A673 (cell line): ENCODE measurements around the gene GPC6. TPM values are rescaled to one million over a fixed set of nuclear protein-coding genes. Genes with fewer than 3 reads are reported as not detected.

Experiments used
- BruUV-seq: library from RNA; stranded (reverse); fragments of 400-500 nt; replicated peaks from 2 replicates; lab custom pipeline; 2021; lab: Mats Ljungman, UMichigan
- CTCF ChIA-PET: fragments of 300-600 bp; sonication (Branson Sonifier 250); formaldehyde crosslinking; loops from one replicate; lab custom pipeline; 2022; ENCODE audit warnings: antibody characterized with exemption; lab: Charles Lee
- POLR2A ChIA-PET: fragments of 300-600 bp; sonication (Branson Sonifier 250); formaldehyde crosslinking; loops from one replicate; lab custom pipeline; 2022; ENCODE audit warnings: antibody characterized with exemption; ENCODE audit not compliant: low non-redundant PET; lab: Charles Lee
- DNase-seq: peaks from one replicate; pipeline ENCODE4 v3.0.0-alpha.2; 2015; ENCODE audit warnings: low spot score
- H3K27ac ChIP-seq: fragments of 200-600 bp; sonication (generic); 2 replicates; pipeline ENCODE4 v1.5.1; 2016; ENCODE audit warnings: mixed run types, low read depth, mild to moderate bottlenecking, mixed read lengths, antibody characterized with exemption, low read length; ENCODE audit not compliant: poor library complexity, severe bottlenecking
- H3K27me3 ChIP-seq: fragments of 200-600 bp; sonication (generic); replicated peaks from 2 replicates; pipeline ENCODE4 v1.6.1; 2017; ENCODE audit warnings: mixed run types, low read depth, mild to moderate bottlenecking, mixed read lengths, antibody characterized with exemption, low read length; ENCODE audit not compliant: insufficient read depth, poor library complexity
- H3K36me3 ChIP-seq: fragments of 200-600 bp; sonication (generic); 2 replicates; pipeline ENCODE4 v1.6.1; 2016; ENCODE audit warnings: mixed run types, mild to moderate bottlenecking, mixed read lengths, antibody characterized with exemption, low read length; ENCODE audit not compliant: insufficient read depth, poor library complexity, severe bottlenecking
- H3K4me1 ChIP-seq: fragments of 200-600 bp; sonication (generic); 2 replicates; pipeline ENCODE4 v1.6.1; 2017; ENCODE audit warnings: mixed run types, mild to moderate bottlenecking, mixed read lengths, antibody characterized with exemption, low read length; ENCODE audit not compliant: insufficient read depth, poor library complexity, severe bottlenecking
- H3K4me3 ChIP-seq: fragments of 200-600 bp; sonication (generic); 2 replicates; pipeline ENCODE4 v1.5.1; 2016; ENCODE audit warnings: low read depth, mixed run types, mild to moderate bottlenecking, mixed read lengths, low read length; ENCODE audit not compliant: poor library complexity, severe bottlenecking
- H3K9me3 ChIP-seq: fragments of 200-600 bp; sonication (generic); 2 replicates; pipeline ENCODE4 v1.6.1; 2016; ENCODE audit warnings: mixed run types, low read depth, mild to moderate bottlenecking, mixed read lengths, antibody characterized with exemption, low read length; ENCODE audit not compliant: poor library complexity, severe bottlenecking
- EZH2 ChIP-seq: fragments of 200-600 bp; sonication (generic); IDR thresholded peaks from 2 replicates; pipeline ENCODE4 v1.6.1; 2017; ENCODE audit warnings: borderline replicate concordance, low read depth, mild to moderate bottlenecking, mixed read lengths, antibody characterized with exemption, low read length; ENCODE audit not compliant: poor library complexity, severe bottlenecking
- intact Hi-C: fragments of 100-400 bp; cut with micrococcal nuclease; formaldehyde crosslinking; loops from one replicate; pipeline ENCODE4 v1.10.0; 2022; ENCODE audit not compliant: unreplicated experiment
- total RNA-seq: library from RNA; stranded (reverse); gene quantifications from 2 replicates; pipeline ENCODE4 v1.2.3, GENCODE V29; 2021
- TF ChIP-seq, protein P1 (sequence below): fragments of 300-800, 200-600 bp; sonication (generic); conservative IDR thresholded peaks from 2 replicates; pipeline ENCODE4 v1.5.1; 2017; ENCODE audit warnings: low read depth, mild to moderate bottlenecking, antibody characterized with exemption, low read length, moderate library complexity, mixed read lengths

GPC6 gene
- total RNA-seq, 1 experiment from 2014 or later = 23.3 TPM

DNA sequence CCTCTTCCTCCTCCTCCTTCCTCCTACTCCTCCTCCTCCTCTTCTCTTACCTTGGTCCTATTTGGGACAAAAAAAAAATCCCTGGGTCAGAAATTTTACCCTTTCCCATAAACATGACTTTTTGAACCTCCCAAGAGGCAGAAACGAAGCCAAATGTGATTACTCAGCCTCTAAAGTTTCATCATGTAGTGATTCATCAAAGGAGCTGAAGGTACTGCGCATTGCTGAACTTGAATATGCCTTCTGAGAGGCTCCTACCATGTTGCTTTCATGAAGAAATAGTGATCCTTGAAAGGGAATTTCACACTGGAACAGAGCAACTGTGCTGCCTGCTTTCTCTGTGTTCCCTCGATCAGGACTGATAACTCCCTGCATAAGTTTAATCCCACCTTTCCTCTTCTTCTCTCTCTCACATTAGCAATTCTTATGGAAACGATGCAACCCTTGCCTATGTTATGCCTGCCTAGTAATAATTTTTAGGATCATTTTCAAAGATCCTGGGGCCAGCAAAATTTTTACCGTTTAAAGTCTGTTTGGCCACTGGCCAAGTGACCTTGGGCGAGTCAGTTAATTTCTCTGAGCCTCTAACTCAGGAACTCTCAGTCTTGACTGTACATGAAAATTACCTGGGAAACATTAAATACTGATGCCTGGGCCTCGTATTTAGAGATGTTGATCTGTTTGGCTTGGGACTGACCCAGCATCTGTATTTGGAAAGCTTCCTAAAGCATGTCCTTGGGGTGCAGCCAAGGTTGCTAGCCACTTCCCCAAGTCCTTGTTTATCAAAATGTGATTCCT, 1103.3 kb downstream of the GPC6 start:
- TF ChIP-seq, protein P1, sequence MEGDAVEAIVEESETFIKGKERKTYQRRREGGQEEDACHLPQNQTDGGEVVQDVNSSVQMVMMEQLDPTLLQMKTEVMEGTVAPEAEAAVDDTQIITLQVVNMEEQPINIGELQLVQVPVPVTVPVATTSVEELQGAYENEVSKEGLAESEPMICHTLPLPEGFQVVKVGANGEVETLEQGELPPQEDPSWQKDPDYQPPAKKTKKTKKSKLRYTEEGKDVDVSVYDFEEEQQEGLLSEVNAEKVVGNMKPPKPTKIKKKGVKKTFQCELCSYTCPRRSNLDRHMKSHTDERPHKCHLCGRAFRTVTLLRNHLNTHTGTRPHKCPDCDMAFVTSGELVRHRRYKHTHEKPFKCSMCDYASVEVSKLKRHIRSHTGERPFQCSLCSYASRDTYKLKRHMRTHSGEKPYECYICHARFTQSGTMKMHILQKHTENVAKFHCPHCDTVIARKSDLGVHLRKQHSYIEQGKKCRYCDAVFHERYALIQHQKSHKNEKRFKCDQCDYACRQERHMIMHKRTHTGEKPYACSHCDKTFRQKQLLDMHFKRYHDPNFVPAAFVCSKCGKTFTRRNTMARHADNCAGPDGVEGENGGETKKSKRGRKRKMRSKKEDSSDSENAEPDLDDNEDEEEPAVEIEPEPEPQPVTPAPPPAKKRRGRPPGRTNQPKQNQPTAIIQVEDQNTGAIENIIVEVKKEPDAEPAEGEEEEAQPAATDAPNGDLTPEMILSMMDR = no peak
- no peak for TF ChIP-seq EZH2
- ChIA-PET CTCF (no interaction called here), POLR2A (no interaction called here)
- DNase-seq = peak; percentile 51
- intact Hi-C loops = no loop called here
- peaks cover 17% of the 10 kb centered on the region for H3K4me1 ChIP-seq
- no peak overlapping the region for H3K27ac ChIP-seq
- BruUV-seq = no TSS peak
- H3K9me3 ChIP-seq = no peaks in the 10 kb centered on the region
- no peak overlapping the region for H3K4me3 ChIP-seq
- no peaks in the 10 kb centered on the region for H3K27me3 ChIP-seq
- no peaks in the 10 kb centered on the region for H3K36me3 ChIP-seq

DNA sequence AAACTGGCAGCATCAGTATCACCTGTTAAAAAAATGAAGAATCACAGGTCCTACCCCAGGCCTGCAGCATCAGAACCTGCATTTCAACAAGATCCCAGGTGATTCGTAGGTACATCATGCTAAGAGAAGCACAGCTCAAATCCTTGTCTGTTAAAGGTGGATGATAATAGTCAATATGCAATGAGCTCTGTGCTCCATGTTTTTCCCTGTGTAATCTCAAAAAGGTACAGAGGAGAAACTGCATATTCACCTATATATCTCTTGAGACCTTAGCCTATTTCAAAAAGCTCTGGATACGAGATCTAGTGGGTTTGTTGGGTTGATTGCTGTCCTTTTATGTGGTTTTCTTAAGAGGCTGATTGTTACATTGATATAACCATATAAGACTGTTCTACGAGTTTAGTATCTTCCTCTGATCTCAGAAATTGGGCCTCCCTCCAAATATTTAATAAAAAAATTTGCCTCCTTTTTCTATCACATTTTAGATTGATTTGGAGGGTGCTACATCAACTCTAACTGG, 1104.0 kb downstream of the GPC6 start:
- Histone ChIP-seq H3K27ac (no peak overlapping the region), H3K36me3 (no peaks in the 10 kb centered on the region), H3K27me3 (no peaks in the 10 kb centered on the region), H3K4me3 (no peak overlapping the region), H3K4me1 (peaks cover 19% of the 10 kb centered on the region), H3K9me3 (no peaks in the 10 kb centered on the region)
- BruUV-seq = no TSS peak
- ChIA-PET CTCF (no interaction called here), POLR2A (no interaction called here)
- intact Hi-C loops = no loop called here
- TF ChIP-seq EZH2 = no peak
- TF ChIP-seq, protein P1 = no peak
- no peak for DNase-seq

DNA sequence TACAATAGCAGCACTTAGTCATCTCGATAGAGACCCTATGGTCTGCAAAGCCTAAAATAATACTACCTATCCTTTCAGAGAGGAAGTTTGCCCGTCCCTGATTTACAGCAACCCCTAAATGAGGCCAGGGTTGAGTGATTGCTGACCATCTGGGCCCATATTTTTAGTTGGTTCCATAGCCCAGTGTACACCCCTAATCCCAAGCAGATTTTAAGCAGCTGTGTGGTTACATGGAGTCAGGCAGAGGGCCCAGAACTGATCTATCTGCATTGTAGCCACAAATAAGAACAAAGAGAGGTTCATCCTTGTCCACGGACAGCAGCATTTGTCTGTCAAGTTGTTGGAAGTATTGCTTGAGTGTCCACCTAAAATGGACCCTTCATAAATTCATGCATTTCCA, 1104.7 kb downstream of the GPC6 start:
- CTCF ChIA-PET = no interaction called here
- TF ChIP-seq EZH2 = no peak
- TF ChIP-seq, protein P1 = no peak
- no peaks in the 10 kb centered on the region for H3K27me3 ChIP-seq
- H3K36me3 ChIP-seq = no peaks in the 10 kb centered on the region
- no peak for DNase-seq
- no peaks in the 10 kb centered on the region for H3K9me3 ChIP-seq
- no TSS peak for BruUV-seq
- peaks cover 26% of the 10 kb centered on the region for H3K4me1 ChIP-seq
- no peak overlapping the region for H3K4me3 ChIP-seq
- intact Hi-C loops = no loop called here
- H3K27ac ChIP-seq = no peak overlapping the region
- POLR2A ChIA-PET = no interaction called here
